ENCODE measurements around the gene DIS3L2. TPM values are rescaled to one million over a fixed set of nuclear protein-coding genes. Genes with fewer than 3 reads are reported as not detected.

The DIS3L2 gene
- total and polyA plus RNA-seq, 2 experiments from 2014 or later: 15.2 to 25.3 TPM

GRCh38 chr2:231928901-231929725 lies 32.4 kb upstream of the DIS3L2 start (continued):
- no peak for TF ChIP-seq CTCF (conservative IDR thresholded peaks at IDR 0.05; ENCODE audit: low read depth in 2 of 2)

DNA sequence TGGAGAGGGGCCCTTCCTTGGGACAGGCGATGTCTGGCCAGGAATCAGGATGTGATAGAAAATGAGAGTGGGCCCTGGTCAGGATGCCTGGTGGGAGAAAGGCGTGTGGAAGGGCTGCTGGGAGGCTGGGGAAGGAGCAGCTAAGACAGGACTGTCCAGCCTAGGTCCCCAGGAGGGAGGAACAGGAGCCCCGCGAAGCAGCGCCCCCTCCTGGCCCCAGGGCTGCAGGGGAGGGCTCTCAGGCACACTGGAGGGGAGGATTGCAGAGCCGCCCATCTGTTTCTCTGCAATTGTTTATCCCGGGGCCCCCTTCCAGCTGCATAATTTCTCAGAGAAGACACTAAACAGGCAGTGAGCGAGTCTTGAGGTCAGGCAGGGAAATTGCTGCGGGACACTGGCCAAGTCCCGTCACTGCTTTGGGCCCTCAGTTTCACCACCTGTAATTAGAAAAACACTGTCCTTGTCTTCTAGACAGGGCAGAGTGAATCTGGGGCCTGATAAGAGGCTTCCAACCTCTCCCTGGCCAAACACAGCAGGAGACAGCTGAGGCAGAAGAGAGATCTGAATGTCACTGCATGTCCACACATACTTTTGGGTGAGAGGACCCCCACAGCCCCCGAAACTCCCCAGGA lies 31.4 kb upstream of the DIS3L2 start:
- H3K4me1 ChIP-seq (ENCODE audit: insufficient read depth): no peaks in the 10 kb centered on the region
- peak; percentile 75 for DNase-seq (ENCODE audit: low spot score)
- no peaks in the 10 kb centered on the region for H4K20me1 ChIP-seq (replicated peaks; ENCODE audit: insufficient read depth)
- H3K9me3 Mint-ChIP-seq: no peaks in the 10 kb centered on the region
- H3K27me3 Mint-ChIP-seq (ENCODE audit: insufficient read depth, low read depth, poor library complexity): peaks cover 42% of the 10 kb centered on the region
- no peak overlapping the region for H3K4me3 ChIP-seq
- H3K27me3 ChIP-seq (ENCODE audit: insufficient read depth): peaks cover 40% of the 10 kb centered on the region
- no peaks in the 10 kb centered on the region for H3F3A ChIP-seq (replicated peaks; ENCODE audit: low read depth)
- no peak for TF ChIP-seq ZNF462 (CRISPR knock-in tag; IDR thresholded peaks at IDR 0.05)
- TF ChIP-seq CTCF (conservative IDR thresholded peaks at IDR 0.05; ENCODE audit: low read depth in 2 of 2): peak; percentile 87 to 89
- no peak for TF ChIP-seq REST (IDR thresholded peaks at IDR 0.05; ENCODE audit: unreplicated experiment)
- no peak for TF ChIP-seq STAT1 (IDR thresholded peaks at IDR 0.05; ENCODE audit: unreplicated experiment)
- no peak for TF ChIP-seq ZNF331 (CRISPR knock-in tag; IDR thresholded peaks at IDR 0.05; ENCODE audit: low read depth)
- TF ChIP-seq EZH2phosphoT487 (IDR thresholded peaks at IDR 0.05; ENCODE audit: unreplicated experiment): no peak
- peak; percentile 15 for ATAC-seq
- no peak overlapping the region for H3K27ac ChIP-seq (ENCODE audit: low read depth)
- H2AFZ ChIP-seq: no peak overlapping the region
- H3K4me3 Mint-ChIP-seq: no peak overlapping the region
- H3K36me3 Mint-ChIP-seq (ENCODE audit: low read depth): no peaks in the 10 kb centered on the region
- no peak overlapping the region for H3K4me2 ChIP-seq
- no peaks in the 10 kb centered on the region for H3K36me3 ChIP-seq (ENCODE audit: insufficient read depth)
- H3K4me1 Mint-ChIP-seq: peaks cover 5% of the 10 kb centered on the region; the same call in 1 of the 3 replicates
- no peaks in the 10 kb centered on the region for H3K9me2 ChIP-seq (ENCODE audit: insufficient read depth)
- H3K79me2 ChIP-seq (replicated peaks; ENCODE audit: insufficient read depth): no peaks in the 10 kb centered on the region
- no peak overlapping the region for H3K27ac Mint-ChIP-seq
